Hepatocyte (in vitro differentiated cells): ENCODE data around the gene LMTK2. TPM values are rescaled to one million over a fixed set of nuclear protein-coding genes. Genes with fewer than 3 reads are reported as not detected.
A peak's percentile ranks its signal among the peaks of the same experiment; 100 is the strongest.
"Not testable (repeated sequence)": the region's sequence is repeated elsewhere in the genome, so short reads cannot be mapped to it uniquely, and the experiment has no call there.

ENCODE experiments used
- DNase-seq: peaks from one replicate; pipeline ENCODE4 v3.0.0-alpha.2; 2016; ENCODE audit warnings: low spot score
- H2AFZ ChIP-seq: fragments of 200-600 bp; sonication (generic); 2 replicates; pipeline ENCODE4 v1.6.0; 2016; ENCODE audit warnings: antibody characterized with exemption, mild to moderate bottlenecking
- H3K27ac ChIP-seq: fragments of 200-600 bp; sonication (generic); 2 replicates; pipeline ENCODE4 v1.5.1; 2016; ENCODE audit warnings: mild to moderate bottlenecking
- H3K27me3 ChIP-seq: fragments of 200-600 bp; sonication (generic); 2 replicates; pipeline ENCODE4 v1.6.1; 2016
- H3K36me3 ChIP-seq: fragments of 200-600 bp; sonication (generic); replicated peaks from 2 replicates; pipeline ENCODE4 v1.5.1; 2016; ENCODE audit warnings: low read depth; ENCODE audit not compliant: insufficient read depth
- H3K4me1 ChIP-seq: fragments of 200-600 bp; sonication (generic); 2 replicates; pipeline ENCODE4 v1.5.1; 2016; ENCODE audit warnings: mild to moderate bottlenecking, moderate library complexity; ENCODE audit not compliant: insufficient read depth
- H3K4me2 ChIP-seq: fragments of 200-600 bp; sonication (generic); 2 replicates; pipeline ENCODE4 v1.6.0; 2016
- H3K4me3 ChIP-seq: fragments of 200-600 bp; sonication (generic); 2 replicates; pipeline ENCODE4 v1.5.1; 2016; ENCODE audit warnings: mild to moderate bottlenecking
- H3K79me2 ChIP-seq: fragments of 200-600 bp; sonication (generic); 2 replicates; pipeline ENCODE4 v1.6.0; 2017; ENCODE audit warnings: mild to moderate bottlenecking
- H3K9me2 ChIP-seq: fragments of 200-600 bp; sonication (generic); replicated peaks from 2 replicates; pipeline ENCODE4 v1.6.0; 2017; ENCODE audit warnings: mild to moderate bottlenecking; ENCODE audit not compliant: insufficient read depth
- H3K9me3 ChIP-seq: fragments of 200-600 bp; sonication (generic); 2 replicates; pipeline ENCODE4 v1.5.1; 2016; ENCODE audit warnings: low read depth, mild to moderate bottlenecking
- H4K20me1 ChIP-seq: fragments of 200-600 bp; sonication (generic); 2 replicates; pipeline ENCODE4 v1.6.0; 2016; ENCODE audit warnings: mild to moderate bottlenecking; ENCODE audit not compliant: insufficient read depth, poor library complexity, severe bottlenecking
- EZH2 ChIP-seq: fragments of 200-600 bp; sonication (generic); IDR thresholded peaks from 2 replicates; pipeline ENCODE4 v1.6.1; 2016; ENCODE audit warnings: antibody characterized with exemption, mild to moderate bottlenecking, borderline replicate concordance
- EZH2phosphoT487 ChIP-seq: fragments of 200-600 bp; sonication (generic); IDR thresholded peaks from one replicate; pipeline ENCODE4 v1.6.1; 2018; ENCODE audit warnings: antibody characterized with exemption, mild to moderate bottlenecking, low read depth, moderate library complexity; ENCODE audit not compliant: unreplicated experiment, severe bottlenecking
- WGBS: methylation state at CpG from one replicate; pipeline ENCODE4 v1.1.6; 2016; ENCODE audit warnings: low lambda C conversion rate; ENCODE audit errors: missing lambda C conversion rate; 5-methylcytosine and 5-hydroxymethylcytosine counted together
- polyA plus RNA-seq: library from polyadenylated mRNA; unstranded; fragments of >200 nt; fragmentation: Nextera tagmentation; extraction: Ambion mirVana; gene quantifications from 2 replicates; pipeline ENCODE4 v1.2.1, GENCODE V29; 2016
- total RNA-seq: library from RNA; depleted of rRNA; stranded (reverse); fragments of >200 nt; gene quantifications from 2 replicates; pipeline ENCODE4 v1.2.3, GENCODE V29; 2014
- TF ChIP-seq, protein P1 (sequence below): fragments of 200-600 bp; sonication (generic); IDR thresholded peaks from 2 replicates; pipeline ENCODE4 v1.5.1; 2016; ENCODE audit warnings: antibody characterized with exemption, mild to moderate bottlenecking; ENCODE audit not compliant: poor library complexity

The LMTK2 gene
- total and polyA plus RNA-seq, 2 experiments from 2014 or later, result 5.0 to 13.1 TPM

GRCh38 chr7:98216941-98217622 lies 110.4 kb downstream of the LMTK2 start:
- no peaks in the 10 kb centered on the region for H3K9me3 ChIP-seq
- TF ChIP-seq EZH2phosphoT487, result no peak
- H4K20me1 ChIP-seq, result no peaks in the 10 kb centered on the region
- no peak overlapping the region for H3K27ac ChIP-seq
- no peaks in the 10 kb centered on the region for H3K36me3 ChIP-seq
- H3K27me3 ChIP-seq, result no peaks in the 10 kb centered on the region
- no peak overlapping the region for H3K4me3 ChIP-seq
- H2AFZ ChIP-seq, result no peak overlapping the region
- H3K79me2 ChIP-seq, result no peaks in the 10 kb centered on the region
- no peak overlapping the region for H3K4me2 ChIP-seq
- H3K4me1 ChIP-seq, result no peaks in the 10 kb centered on the region
- no peaks in the 10 kb centered on the region for H3K9me2 ChIP-seq
- DNase-seq, result no peak
- 93% methylated on average over 15 of the region's 24 CpGs for WGBS

DNA sequence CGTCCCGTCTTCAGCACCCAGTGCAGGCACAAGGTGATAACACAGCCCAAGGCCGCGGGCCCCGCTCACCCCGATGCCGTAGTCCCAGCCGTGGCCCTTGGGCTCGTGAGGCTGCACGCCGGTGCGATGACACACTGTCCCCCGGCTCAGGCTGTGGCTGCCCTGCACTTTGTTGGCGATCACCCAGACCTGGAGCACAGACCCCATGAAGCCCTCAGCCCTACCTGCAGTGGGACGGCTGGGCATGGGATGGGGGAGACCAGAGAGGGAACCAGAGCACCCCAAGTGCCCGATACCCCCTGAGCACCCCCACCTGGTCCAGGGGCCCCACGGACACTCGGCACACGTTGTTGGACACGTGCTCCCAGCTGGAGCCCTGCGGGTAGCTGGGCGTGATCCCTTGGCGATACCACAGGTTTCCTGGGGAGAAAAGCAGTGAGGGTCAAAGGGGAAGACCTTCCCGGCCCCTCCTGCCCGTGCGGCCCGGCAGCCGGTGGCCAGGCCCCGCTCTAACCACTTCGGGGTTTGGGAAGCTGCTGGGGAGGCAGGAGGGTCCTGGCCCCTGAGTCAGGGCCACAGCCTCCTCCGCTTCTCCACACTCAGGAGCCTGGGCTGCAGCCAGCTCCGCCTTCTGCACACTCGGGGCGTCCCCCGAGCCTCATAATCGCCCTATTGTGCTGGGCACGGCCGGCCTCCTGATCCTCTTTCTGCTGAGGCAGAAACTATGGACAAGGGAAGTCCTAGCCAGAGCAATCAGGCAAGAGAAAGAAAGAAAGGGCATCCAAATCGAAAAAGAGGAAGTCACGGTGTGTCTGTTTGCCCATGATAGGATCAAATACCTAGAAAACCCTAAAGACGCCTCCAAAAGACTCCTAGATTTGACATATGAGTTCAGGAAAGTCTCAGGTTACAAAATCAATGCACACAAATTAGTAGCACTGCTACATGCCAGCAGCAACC lies 111.2 kb downstream of the LMTK2 start:
- TF ChIP-seq EZH2phosphoT487 (no peak), EZH2 (no peak)
- TF ChIP-seq, protein P1, sequence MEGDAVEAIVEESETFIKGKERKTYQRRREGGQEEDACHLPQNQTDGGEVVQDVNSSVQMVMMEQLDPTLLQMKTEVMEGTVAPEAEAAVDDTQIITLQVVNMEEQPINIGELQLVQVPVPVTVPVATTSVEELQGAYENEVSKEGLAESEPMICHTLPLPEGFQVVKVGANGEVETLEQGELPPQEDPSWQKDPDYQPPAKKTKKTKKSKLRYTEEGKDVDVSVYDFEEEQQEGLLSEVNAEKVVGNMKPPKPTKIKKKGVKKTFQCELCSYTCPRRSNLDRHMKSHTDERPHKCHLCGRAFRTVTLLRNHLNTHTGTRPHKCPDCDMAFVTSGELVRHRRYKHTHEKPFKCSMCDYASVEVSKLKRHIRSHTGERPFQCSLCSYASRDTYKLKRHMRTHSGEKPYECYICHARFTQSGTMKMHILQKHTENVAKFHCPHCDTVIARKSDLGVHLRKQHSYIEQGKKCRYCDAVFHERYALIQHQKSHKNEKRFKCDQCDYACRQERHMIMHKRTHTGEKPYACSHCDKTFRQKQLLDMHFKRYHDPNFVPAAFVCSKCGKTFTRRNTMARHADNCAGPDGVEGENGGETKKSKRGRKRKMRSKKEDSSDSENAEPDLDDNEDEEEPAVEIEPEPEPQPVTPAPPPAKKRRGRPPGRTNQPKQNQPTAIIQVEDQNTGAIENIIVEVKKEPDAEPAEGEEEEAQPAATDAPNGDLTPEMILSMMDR, result no peak
- no peaks in the 10 kb centered on the region for H4K20me1 ChIP-seq
- no peak overlapping the region for H3K4me2 ChIP-seq
- no peak for DNase-seq
- no peaks in the 10 kb centered on the region for H3K9me3 ChIP-seq
- H3K27ac ChIP-seq, result no peak overlapping the region
- 86% methylated on average over 32 of the region's 41 CpGs for WGBS
- no peaks in the 10 kb centered on the region for H3K79me2 ChIP-seq
- H3K4me1 ChIP-seq, result no peaks in the 10 kb centered on the region
- no peaks in the 10 kb centered on the region for H3K36me3 ChIP-seq
- no peaks in the 10 kb centered on the region for H3K27me3 ChIP-seq
- no peaks in the 10 kb centered on the region for H3K9me2 ChIP-seq
- H3K4me3 ChIP-seq, result no peak overlapping the region
- no peak overlapping the region for H2AFZ ChIP-seq

- not testable (repeated sequence) for H2AFZ ChIP-seq, H3K4me3 ChIP-seq, H4K20me1 ChIP-seq, H3K36me3 ChIP-seq, H3K9me2 ChIP-seq, DNase-seq, H3K27me3 ChIP-seq, H3K9me3 ChIP-seq, H3K79me2 ChIP-seq, H3K4me2 ChIP-seq, H3K27ac ChIP-seq, H3K4me1 ChIP-seq
- 95% methylated on average over 6 of the region's 6 CpGs for WGBS
Observed at GRCh38 chr7:98219382-98219781, 112.7 kb downstream of the LMTK2 start.

GRCh38 chr7:98221611-98222532 lies 115.2 kb downstream of the LMTK2 start:
- Histone ChIP-seq H3K27me3 (no peaks in the 10 kb centered on the region), H3K4me2 (no peak overlapping the region), H3K9me3 (no peaks in the 10 kb centered on the region), H3K27ac (no peak overlapping the region), H3K4me1 (no peaks in the 10 kb centered on the region), H3K4me3 (no peak overlapping the region), H3K79me2 (no peaks in the 10 kb centered on the region), H2AFZ (no peak overlapping the region), H4K20me1 (no peaks in the 10 kb centered on the region), H3K9me2 (no peaks in the 10 kb centered on the region), H3K36me3 (no peaks in the 10 kb centered on the region)
- TF ChIP-seq EZH2phosphoT487 (no peak), EZH2 (no peak)
- TF ChIP-seq, protein P1, result no peak
- DNase-seq, result peak; percentile 3
- 97% methylated on average over 34 of the region's 34 CpGs for WGBS
